ENCODE results near the gene DHX38.
"Not testable (repeated sequence)": the region's sequence is repeated elsewhere in the genome, so short reads cannot be mapped to it uniquely, and the experiment has no call there.

Gene DHX38

GRCh38 chr16:72093448-72094265, at the start of gene DHX38, which contains the start of gene TXNL4B:
Gene DHX38, plus strand, starts transcription at chr16:72093847. Its CDS starts 2,311 bp downstream, at chr16:72096158.
Gene TXNL4B, minus strand, starts transcription at chr16:72093620. Its CDS starts 2,871 bp downstream, at chr16:72090749.
- DNase-seq: peak; percentile 89 to 98

- no peak for DNase-seq
Measured at GRCh38 chr16:72044296-72044695, 49.4 kb upstream of the DHX38 start.

GRCh38 chr16:72044825-72045359, 48.8 kb upstream of the DHX38 start:
- no peak for DNase-seq

GRCh38 chr16:72049110-72049509, 44.5 kb upstream of the DHX38 start:
- no peak for DNase-seq

- DNase-seq: no peak
Measured at GRCh38 chr16:72050769-72051464, 42.7 kb upstream of the DHX38 start.

- peak in 1 of 2 donors; percentile 3 for DNase-seq
Measured at GRCh38 chr16:72051818-72052217, 41.8 kb upstream of the DHX38 start.

- DNase-seq: not testable (repeated sequence)
Measured at GRCh38 chr16:72054254-72054847, 39.3 kb upstream of the DHX38 start, which contains the start of gene HP. Gene HP, plus strand, starts transcription at chr16:72054505. Its CDS starts 148 bp downstream, at chr16:72054653.

GRCh38 chr16:72055911-72056310, 37.7 kb upstream of the DHX38 start:
- no peak for DNase-seq

- not testable (repeated sequence) for DNase-seq
Measured at GRCh38 chr16:72057313-72057712, 36.3 kb upstream of the DHX38 start.

- not testable (repeated sequence) for DNase-seq
Measured at GRCh38 chr16:72059060-72059459, 34.6 kb upstream of the DHX38 start.

- no peak for DNase-seq
Measured at GRCh38 chr16:72060405-72060804, 33.2 kb upstream of the DHX38 start.

GRCh38 chr16:72061564-72061963, 32.1 kb upstream of the DHX38 start:
- DNase-seq: no peak

- no peak for DNase-seq
Measured at GRCh38 chr16:72064361-72064894, 29.2 kb upstream of the DHX38 start.

GRCh38 chr16:72066747-72067146, 26.9 kb upstream of the DHX38 start:
- peak in 1 of 2 donors; percentile 27 for DNase-seq

GRCh38 chr16:72068930-72069329, 24.7 kb upstream of the DHX38 start:
- no peak for DNase-seq

GRCh38 chr16:72072514-72073342, 20.9 kb upstream of the DHX38 start:
- no peak for DNase-seq

GRCh38 chr16:72073560-72074230, 20.0 kb upstream of the DHX38 start:
- DNase-seq: no peak

GRCh38 chr16:72075067-72075466, 18.6 kb upstream of the DHX38 start:
- DNase-seq: not testable (repeated sequence)

- DNase-seq: not testable (repeated sequence)
Measured at GRCh38 chr16:72076991-72077706, 16.5 kb upstream of the DHX38 start.

GRCh38 chr16:72083778-72084404, 9.8 kb upstream of the DHX38 start:
- no peak for DNase-seq

Data from bone marrow (tissue), 2 donors.